ENCODE results near the gene SRA1.
A peak's percentile ranks its signal among the peaks of the same experiment; 100 is the strongest.

The SRA1 gene

DNA sequence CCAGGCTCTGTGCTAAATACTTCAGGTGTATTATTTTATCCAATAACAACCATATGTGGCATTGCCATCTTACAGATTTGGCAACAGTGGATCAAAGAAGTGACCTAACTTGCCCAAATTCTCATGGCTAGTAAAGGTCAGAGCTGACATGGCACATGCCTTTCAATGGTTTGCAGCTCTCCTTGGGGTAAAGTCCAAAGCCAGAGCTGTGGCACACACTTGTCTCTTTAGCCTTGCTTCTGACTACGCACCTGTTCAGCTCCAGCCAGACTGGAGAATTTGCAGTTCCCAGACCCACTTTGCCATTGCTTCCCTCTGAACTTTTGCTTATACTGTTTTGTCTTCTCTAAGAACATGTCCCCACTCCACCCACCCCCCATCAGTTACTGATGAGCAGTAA is 13.2 kb upstream of the SRA1 start:
- DNase-seq (ENCODE audit: low read depth, low spot score): no peak

DNA sequence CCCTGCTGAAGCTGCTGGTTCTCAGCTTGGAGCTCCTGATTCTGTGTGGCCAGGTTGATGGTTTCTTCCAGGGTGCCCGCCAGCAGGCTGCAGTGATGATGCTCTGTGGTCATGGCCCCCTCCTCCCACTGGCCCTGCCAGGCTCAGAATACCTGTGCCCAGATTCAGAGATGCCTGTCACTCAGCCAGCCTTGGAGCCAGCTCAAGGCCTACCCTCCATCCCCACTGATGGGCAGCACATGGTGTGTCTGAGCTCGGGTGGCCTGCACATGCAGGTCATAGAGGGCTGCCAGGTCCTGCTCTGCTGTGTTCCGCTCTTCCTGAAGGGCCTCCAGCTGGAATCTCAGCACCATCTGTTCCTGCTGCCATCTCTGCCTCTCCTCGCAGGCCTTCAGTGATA is 12.8 kb upstream of the SRA1 start:
- DNase-seq (ENCODE audit: low read depth, low spot score): no peak

DNA sequence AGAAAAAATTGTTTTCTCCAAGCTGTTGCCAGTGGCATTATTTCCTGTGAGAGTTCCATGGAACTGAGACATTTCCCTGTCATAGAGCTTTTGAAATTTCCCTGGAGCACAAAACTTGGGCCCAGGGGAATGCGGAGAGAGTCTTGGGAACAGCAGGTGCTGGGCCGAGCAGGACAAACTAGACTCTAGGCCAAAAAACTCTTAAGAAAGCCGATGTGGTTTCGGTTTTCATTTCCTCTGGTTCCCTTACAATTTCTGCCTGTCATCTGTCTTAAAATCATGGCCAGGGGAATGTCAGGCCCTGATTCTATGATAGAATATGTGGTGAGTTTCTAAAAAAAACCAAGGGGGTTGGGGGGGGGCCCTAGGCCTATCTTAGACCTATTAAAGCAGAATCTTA is 11.9 kb upstream of the SRA1 start:
- DNase-seq (ENCODE audit: low read depth, low spot score): no peak

DNA sequence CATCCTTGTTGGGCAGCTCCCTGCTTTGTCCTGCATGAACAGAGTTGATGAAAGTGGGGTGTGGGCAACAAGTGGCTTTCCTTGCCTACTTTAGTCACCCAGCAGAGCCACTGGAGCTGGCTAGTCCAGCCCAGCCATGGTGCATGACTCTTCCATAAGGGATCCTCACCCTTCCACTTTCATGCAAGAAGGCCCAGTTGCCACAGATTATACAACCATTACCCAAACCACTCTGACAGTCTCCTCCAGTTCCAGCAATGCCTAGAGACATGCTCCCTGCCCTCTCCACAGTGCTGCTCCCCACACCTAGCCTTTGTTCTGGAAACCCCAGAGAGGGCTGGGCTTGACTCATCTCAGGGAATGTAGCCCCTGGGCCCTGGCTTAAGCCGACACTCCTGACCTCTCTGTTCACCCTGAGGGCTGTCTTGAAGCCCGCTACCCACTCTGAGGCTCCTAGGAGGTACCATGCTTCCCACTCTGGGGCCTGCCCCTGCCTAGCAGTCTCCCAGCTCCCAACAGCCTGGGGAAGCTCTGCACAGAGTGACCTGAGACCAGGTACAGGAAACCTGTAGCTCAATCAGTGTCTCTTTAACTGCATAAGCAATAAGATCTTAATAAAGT is 11.3 kb upstream of the SRA1 start:
- DNase-seq (ENCODE audit: low read depth, low spot score): no peak

DNA sequence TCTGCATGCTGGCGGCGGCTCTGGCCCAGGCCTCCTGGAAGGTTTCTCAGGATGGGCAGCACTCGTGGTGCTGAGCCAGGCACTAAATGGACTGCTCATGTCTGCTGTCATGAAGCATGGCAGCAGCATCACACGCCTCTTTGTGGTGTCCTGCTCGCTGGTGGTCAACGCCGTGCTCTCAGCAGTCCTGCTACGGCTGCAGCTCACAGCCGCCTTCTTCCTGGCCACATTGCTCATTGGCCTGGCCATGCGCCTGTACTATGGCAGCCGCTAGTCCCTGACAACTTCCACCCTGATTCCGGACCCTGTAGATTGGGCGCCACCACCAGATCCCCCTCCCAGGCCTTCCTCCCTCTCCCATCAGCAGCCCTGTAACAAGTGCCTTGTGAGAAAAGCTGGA is 10.6 kb upstream of the SRA1 start:
- DNase-seq (ENCODE audit: low read depth, low spot score): no peak

DNA sequence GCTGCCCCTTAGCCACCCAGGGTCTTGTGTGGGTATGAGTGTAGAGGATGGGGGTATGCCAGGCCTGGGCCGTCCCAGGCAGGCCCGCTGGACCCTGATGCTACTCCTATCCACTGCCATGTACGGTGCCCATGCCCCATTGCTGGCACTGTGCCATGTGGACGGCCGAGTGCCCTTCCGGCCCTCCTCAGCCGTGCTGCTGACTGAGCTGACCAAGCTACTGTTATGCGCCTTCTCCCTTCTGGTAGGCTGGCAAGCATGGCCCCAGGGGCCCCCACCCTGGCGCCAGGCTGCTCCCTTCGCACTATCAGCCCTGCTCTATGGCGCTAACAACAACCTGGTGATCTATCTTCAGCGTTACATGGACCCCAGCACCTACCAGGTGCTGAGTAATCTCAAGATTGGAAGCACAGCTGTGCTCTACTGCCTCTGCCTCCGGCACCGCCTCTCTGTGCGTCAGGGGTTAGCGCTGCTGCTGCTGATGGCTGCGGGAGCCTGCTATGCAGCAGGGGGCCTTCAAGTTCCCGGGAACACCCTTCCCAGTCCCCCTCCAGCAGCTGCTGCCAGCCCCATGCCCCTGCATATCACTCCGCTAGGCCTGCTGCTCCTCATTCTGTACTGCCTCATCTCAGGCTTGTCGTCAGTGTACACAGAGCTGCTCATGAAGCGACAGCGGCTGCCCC is 10.0 kb upstream of the SRA1 start:
- DNase-seq (ENCODE audit: low read depth, low spot score): no peak

DNA sequence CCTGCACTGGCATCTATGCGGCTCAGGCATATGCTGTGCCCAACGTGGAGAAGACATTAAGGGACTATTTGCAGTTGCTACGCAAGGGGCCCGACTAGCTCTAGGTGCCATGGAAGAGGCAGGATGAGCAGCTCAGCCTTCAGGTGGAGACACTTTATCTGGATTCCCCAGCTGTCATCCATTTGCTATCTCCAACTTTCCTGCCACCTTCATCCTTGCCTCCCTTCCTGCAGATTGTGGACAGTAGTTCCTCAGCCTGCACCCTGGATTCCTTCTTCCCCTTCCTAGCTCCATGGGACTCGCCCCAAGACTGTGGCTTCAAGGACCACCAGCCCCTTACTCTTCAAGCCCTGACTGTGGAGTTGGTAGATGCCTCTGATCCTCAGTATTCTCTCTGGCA is 9.4 kb upstream of the SRA1 start:
- no peak for DNase-seq (ENCODE audit: low read depth, low spot score)

DNA sequence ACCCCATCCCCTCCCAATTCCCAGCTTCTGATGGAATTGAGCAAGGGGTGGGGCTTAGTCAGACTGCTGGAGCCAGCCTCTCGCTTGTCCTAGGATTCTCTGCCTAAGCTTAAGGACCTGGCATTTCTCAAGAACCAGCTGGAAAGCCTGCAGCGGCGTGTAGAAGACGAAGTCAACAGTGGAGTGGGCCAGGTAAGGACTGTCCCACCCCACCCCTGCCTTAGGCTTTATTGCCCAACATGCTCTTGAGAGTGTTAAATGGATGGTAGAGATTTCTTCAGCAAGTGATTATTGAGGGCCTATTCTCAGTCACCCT is 8.5 kb upstream of the SRA1 start:
- DNase-seq (ENCODE audit: low read depth, low spot score): no peak

DNA sequence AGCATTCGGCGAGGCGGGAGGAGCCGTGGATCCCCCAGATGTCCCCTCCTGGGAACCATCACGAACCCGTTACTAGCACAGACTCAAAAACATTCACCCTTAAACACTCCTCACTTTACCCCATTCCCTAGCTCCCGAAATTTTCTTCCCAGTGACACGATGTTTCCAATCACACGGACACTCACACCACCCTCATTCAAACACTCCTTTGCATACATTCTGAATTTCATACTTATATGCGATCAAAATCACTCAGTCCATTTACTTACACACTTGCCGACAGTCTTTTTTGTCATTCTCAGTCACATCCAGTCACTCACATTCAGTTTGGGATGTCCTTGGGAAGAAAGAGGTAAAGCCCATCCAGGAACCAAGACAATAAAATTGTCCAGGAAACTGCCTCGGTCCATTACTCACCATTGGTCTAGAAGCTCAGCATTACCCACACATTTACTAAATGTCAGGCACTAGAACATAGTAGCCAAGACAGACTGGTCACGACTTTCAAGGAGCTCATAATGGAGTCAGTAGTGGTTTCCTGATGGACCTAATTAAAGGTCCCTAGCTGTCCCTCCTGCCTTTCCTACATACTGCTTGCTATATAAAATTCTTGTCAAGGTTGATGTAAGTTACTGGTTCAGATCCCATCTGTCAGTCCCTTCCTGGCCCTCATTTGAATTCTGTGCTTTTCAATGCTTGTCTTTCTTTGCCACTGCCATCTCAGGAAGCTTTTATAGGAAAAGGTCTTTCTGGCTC is 7.9 kb upstream of the SRA1 start:
- no peak for DNase-seq (ENCODE audit: low read depth, low spot score)

DNA sequence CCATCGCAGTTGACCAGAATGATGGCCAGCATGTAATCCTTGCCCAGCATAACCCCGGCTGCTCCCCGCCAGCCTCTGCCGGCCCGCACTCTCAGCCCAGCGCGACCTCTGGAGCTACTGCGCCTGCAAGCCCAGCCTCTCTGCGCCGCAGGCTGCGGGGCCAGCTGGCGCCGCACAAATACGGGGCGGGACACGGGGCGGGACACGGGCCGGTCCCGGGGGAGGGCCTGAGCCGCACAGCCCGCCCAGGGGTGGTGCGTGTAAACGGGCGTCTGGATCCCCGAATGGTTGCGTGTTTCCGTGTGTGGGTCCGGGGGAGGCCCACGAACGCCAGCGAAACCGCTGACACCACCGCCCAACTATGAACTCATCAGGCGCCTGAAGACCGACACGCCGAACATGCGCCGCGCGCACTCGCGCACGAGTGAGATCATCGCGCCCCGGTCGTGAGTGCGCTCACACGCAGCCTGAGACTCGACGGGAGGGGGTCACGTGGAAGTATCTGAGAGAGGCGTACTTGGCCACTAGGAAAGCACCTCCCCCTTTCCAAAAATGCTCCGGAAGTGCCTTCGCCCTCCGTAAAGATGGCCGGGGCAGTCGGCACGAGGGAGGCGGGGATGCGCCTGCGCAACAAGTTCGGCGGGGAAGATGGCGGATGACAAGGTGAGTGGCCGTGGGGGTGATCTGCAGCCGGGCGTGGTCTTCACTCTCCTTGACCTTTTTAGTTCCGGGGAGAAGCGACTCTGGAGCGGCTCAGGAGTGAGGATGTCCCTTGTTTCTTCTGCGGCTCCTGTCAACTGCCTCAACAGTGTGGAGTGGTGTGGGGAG is 7.1 kb upstream of the SRA1 start, which contains the start of the genes APBB3 and SLC35A4:
Gene APBB3, minus strand, starts transcription at position 403 of the 828 bp plus-strand sequence. Its CDS starts 353 bp downstream, at position 50.
Gene SLC35A4, plus strand, starts transcription at position 633 of the 828 bp plus-strand sequence. CDS start 2,342 bp downstream, outside the sequence.
- DNase-seq (ENCODE audit: low read depth, low spot score): peak; percentile 91

DNA sequence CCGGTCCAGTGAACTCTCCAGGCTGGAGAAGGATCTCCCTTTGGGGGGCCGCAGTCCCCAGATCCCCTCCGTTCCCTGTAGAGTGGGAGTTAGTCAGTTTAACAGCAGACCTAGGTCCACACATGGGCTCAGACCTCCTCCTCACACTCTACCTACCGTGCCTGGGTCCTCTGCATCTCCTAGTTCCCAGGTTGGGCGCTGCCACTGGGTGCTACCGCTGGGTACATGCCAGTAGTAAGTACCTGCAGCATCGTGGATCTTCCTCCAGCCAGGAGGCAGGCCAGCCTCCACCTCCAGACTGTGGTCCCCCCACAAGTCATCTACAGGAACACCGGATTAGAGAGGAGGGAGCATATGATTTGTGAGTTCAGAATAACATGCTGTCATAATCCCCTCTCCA is 6.3 kb upstream of the SRA1 start:
- no peak for DNase-seq (ENCODE audit: low read depth, low spot score)

DNA sequence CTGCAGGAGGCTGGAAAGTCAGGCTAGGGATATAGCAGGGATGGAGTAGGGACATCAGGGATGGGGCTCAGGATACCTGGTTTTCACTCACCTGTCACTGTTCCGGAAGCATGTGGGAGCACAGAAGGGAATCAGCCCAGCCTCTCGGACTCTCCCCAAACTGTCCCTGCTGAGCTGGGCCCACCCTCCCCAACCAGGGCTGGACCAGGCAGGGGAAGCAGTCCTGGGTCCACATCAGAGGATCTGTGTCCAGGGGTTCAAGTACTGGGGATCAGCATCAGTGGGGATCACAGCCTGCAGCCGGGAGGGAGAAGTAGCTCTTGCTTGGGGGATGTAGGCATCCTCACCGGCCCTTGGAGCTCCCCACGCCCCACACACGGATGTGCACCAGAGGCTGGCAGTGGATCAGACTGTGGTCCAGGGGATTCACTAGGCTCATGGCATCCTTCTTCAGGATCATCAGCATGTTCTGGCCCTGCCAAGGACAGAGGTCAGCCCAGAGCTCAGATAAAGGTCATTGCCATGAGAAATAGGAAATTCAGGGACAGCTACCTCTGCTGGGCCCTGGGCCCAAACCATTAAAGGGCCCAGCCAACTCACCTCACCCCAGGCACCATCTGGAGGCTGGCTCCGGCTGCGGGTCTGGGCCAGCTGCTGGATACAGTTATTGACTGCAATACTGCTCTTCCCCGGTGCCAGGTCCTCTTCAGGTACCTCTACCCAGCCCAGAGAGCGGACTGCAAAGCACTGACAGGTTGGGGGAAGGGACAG is 4.7 kb upstream of the SRA1 start:
- no peak for DNase-seq (ENCODE audit: low read depth, low spot score)

DNA sequence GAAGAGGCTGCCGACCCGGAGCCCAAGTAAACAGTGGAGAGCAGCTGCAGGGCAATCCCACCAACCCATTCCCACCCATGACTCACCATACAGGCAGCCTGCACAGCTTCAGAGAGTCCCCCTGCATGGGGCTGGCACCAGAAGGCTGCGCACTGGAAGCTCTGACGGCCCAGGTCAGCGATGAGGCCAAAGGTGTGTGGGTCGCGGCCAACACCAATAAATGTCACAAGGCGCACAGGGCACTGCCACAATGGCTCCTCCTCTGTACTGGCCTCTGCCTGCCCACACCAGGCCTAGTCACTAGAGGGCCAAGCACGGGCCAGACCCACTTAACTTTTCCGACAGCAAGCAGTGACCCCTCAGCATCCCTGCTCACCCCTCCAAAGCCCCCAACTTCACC is 3.0 kb upstream of the SRA1 start:
- no peak for DNase-seq (ENCODE audit: low read depth, low spot score)

DNA sequence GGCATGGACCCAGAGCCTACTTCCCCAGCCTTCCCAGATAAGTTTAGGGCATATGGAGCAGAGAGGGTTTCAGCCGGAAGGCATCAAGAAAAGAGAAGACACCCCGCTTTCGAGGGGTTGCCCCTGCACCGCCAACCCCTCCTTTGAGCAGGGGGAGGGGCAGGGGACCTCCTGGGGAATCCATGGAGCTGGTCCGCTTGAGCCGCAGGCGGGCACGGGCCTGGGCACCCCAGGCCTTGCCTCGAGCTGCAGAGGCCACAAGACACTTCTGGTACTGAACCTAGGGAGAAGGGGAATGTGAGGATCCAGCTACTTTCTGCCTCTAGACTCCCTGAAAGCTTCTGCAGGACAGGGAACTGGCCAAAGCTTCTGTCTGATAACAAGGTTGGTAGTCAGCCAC is 1.3 kb upstream of the SRA1 start:
- no peak for DNase-seq (ENCODE audit: low read depth, low spot score)

DNA sequence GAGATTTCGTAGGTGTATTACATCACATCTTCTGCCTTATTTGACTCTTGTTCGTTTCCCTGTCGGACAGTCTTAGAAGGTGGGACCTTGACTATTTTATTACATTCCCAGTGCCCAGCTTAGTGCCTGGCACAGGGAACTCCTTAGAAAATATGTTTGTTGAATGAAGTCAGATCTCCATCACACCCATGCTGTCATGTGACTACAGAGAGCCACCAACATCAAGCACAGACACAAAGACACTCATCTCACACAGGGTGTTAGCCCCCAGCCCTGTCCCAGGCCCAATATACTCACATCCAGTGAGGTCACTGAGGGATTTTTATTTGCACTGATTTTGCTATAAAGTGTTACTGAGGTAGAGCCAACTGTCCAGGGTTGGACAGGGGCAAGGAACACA is 692 bp upstream of the SRA1 start:
- no peak for DNase-seq (ENCODE audit: low read depth, low spot score)

DNA sequence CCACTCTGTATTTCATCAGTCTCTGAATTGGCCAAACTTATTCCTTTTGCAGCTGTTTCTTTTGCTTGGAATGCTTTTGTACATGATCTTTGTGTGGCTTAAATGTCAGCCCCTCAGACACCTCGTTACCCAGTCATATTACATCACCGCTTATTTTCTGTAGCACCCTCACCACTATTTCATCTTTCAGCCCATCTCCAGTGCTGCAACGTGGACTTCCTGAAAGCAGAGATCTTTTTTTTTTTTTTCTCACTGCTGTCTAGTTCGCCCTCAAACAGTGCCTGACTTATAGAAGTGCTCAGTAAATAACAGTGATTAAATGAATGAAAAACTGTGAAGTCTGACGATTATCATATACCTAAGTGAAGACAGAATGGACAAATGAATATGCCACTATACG is 835 bp downstream of the SRA1 start:
- no peak for DNase-seq (ENCODE audit: low read depth, low spot score)

DNA sequence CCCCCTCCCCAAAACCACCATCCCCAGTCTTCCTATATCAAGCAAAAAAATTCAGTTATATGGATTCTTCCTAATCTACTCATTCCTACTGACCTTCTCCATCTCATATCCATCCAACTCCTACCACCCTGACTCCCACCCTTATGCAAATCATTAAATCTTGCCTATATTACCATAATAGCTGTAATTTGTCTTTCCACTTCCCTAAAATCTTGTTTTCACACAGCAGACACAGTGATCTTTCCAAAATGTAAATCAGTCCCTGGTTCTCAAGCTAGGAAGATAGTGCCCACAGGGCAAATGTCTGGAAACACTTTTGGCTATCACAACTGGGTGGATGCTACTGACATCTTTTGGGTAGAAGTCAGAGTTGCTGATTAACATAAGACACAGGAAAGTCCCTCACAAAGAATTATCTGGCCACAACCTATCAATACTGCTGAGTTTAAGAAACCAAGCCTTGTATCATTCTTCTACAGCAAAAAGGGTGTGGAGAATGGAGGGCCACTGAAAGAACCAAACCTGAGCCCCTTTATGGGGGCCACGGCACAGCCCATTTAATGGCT is 1.4 kb downstream of the SRA1 start:
- no peak for DNase-seq (ENCODE audit: low read depth, low spot score)

DNA sequence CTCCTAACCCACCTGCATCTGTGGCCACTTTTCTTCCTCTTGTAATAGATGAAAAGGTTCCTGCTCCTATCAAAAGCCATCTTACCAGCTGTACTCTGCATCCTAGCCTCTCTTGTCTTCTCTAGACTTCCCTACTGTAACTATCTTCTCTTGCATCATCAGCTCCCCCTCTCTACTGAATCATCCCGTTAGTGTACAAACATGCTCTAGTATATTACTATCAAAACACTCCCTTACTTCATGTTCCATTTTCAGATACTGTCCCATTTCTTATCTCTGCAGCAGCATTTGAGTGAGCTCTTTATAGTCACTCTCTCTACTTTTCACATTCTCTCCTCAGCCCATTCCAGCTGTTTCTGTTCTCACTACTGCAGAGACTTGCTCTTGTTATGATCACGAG is 2.8 kb downstream of the SRA1 start:
- no peak for DNase-seq (ENCODE audit: low read depth, low spot score)

DNA sequence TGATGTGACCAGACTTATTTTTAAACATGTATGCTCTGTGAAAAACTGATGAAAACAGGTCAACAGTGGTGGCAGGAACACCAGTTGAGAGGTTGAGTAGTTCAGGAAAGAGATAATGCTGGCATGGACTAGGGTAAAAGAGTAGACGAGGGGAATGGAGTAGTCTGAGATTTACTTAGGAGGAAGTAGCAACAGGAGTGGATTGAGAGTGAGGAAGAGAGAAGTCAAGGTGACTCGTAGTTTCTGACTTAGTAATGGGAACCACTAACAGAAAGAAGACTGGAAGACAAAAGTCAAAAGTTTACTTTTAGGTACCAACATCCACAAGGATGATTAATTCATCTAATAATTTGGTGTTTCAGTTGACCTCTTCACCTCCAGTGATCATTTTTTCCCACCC is 3.6 kb downstream of the SRA1 start:
- DNase-seq (ENCODE audit: low read depth, low spot score): no peak

DNA sequence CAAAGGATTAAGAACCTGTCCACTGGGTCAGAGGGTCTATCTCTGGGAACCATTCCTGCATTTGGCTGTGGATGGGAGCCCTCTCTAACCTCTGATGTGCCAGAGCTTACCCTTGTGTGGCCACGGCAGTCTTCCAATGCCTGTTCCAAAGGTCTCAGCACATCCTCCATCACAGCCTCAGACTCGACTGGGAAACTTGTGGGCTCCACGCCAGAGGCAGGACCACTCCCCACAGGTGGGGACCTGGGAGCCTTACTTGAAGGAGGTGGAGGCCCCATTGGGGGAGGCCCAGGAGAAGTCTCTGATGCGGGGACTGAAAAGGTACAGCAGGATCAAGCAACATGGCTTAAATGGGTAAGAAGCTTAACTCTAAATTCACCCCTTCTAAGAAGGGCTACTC is 5.4 kb downstream of the SRA1 start:
- no peak for DNase-seq (ENCODE audit: low read depth, low spot score)

All from activated naive CD8-positive, alpha-beta T cell treated with anti-CD3 and anti-CD28 coated beads, Interleukin-2, amount 50 U/mL, for 16 hours (primary cell).